Epithelial cell of esophagus (primary cell): ENCODE results near the gene PLCL2.

Experiments
- DNase-seq: peaks from one replicate; pipeline ENCODE4 v3.0.0; 2010; ENCODE audit warnings: low read depth
- H3K4me3 ChIP-seq: 2 replicates; pipeline ENCODE4 v1.5.1; 2011; ENCODE audit warnings: mild to moderate bottlenecking, low read length, control low read depth
- CTCF ChIP-seq: IDR thresholded peaks from 2 replicates; pipeline ENCODE4 v1.5.1; 2011; ENCODE audit warnings: low read depth, mild to moderate bottlenecking, low read length, control low read depth, inconsistent platforms; ENCODE audit not compliant: insufficient read depth; ENCODE audit errors: missing control alignments

The PLCL2 gene

DNA sequence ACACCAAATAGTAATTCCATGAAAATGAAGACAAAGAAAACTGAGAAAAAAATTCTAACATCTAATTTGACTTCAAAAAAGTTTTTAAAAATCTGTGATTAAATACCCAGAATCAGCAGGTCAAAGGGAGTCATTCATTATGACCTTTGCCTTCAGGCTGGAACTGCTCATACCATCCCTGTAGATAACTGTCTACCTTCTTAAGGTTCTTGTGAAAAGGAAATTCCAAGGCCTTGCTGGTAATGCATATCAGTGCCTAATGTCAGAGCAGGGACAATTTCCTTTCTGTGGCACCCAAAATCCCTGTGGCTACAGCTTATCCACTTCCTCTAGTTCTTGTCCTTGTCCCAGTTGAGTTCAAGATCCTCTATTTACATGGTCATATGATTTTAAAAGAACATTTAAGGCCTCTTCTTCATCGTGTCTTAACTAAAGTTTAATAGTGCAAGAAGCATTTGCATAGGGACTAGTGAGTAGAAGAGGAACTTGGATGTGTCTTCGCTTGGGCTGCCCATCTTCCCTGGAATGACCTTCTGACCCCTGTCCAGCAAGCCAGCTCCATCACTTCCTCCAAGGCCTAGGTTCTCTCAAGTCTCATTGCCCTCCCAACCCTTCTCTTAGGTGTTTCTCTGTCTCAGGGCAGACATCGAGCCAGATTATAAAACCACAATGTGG lies 8.7 kb upstream of the PLCL2 start:
- no peak for DNase-seq
- TF ChIP-seq CTCF, result no peak

DNA sequence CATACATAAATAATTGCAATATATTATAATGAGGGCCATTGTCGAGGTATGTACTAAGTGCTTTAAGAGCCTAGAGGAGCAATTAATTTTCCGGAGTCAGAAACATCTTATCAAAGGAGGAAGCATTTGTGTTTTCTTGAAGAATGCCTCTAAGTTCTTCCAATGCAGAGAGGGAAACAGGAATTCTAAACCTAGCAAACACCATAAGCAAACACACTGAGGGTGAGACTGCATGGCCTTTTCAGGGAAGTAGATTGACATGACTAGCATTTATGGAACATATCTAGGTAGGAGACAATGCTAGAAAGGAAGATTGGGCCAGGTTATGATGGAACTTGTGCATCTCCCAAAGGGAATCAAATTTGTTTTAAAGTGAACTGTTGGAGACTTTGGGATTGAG lies 7.2 kb upstream of the PLCL2 start:
- H3K4me3 ChIP-seq, result no peak overlapping the region
- no peak for DNase-seq
- TF ChIP-seq CTCF, result no peak

More for the DNA sequence above, 8.7 kb upstream of the PLCL2 start:
- H3K4me3 ChIP-seq, result no peak overlapping the region

DNA sequence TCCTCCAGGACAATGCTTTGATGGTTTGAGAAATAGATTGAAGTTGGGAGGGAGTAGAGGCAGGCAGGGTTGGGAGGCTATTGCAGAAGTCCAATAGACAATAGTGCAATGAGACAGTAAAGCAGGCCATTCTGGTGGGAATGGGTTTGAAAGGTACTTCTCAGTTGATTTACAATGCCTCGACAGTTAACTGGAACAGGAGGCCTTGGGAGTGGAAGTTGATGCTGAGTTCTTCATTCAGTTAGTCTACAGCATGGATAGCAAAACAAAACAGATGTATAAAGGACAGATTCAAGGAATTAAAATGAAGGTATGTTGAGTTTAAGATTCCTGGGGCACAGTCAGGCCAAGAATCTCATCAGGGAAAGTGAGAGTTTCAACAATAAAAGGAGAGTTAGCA lies 6.8 kb upstream of the PLCL2 start:
- TF ChIP-seq CTCF, result no peak
- DNase-seq, result no peak
- no peak overlapping the region for H3K4me3 ChIP-seq

GRCh38 chr3:16881896-16882630 lies 2.7 kb upstream of the PLCL2 start:
- no peak for TF ChIP-seq CTCF
- DNase-seq, result no peak
- H3K4me3 ChIP-seq, result no peak overlapping the region

DNA sequence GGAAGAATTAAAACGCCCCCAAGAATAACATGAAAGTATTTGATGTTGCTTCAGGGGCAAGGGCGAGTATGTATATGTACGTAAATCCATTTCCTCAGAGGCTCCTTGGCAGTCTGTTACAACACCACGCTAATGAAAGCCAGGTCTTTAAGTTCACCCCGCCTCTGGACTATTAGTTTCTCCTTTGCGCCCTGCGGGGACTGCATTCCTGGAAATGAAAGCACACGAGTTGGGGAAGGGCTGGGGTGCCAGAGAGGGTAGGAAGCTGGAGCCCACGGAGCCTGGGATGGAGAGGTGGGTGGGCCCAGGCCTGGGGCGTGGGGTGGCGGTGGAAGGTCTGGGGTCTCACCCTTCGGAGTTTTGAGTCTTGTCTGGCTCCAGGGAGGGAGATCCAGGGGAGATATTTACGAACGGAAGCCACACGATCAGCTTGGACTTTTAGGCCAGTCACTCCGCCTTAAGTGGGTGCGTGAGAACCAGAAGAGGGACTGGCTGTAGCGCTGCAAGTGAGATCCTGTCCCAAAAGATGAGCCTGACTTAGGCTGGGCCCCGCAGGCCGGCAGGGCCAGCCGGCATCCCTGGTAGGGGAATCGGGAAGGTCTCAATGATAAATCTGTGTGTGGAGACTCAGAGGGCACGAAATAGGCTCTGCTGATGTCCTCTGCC lies 1.6 kb upstream of the PLCL2 start:
- DNase-seq, result no peak
- no peak for TF ChIP-seq CTCF
- H3K4me3 ChIP-seq, result no peak overlapping the region

GRCh38 chr3:16883723-16884083 lies 1.1 kb upstream of the PLCL2 start:
- DNase-seq, result no peak
- H3K4me3 ChIP-seq, result no peak overlapping the region
- no peak for TF ChIP-seq CTCF
